ENCODE data around the gene SEMA7A.

The SEMA7A gene

DNA sequence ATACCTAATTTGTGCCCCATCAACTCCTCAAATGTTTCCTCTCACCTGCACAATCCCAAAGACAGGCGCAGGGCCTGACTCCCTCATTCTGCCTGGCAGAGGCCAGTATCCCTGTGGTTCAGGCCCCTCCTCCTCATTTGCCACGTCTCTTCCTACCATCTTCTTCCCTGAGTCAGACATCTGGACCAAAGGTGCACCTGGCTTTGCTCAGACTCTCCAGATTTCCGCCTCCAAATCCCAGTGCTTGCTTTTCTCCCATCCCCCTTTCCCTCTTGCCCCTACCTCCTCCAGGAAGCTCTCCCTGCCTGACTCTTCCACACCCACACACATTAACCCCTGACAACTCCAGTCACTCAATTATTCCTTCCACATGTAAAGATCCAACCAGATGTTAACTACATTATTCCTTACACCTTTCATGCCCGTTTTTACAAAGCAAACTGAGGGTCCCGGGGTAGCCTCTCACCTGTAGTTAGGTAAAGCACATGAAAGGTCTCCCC is 19.6 kb downstream of the SEMA7A start:
- H4K20me1 ChIP-seq (ENCODE audit: control insufficient read depth, insufficient read depth, low read depth, low read length): peaks cover 25% of the 10 kb centered on the region
- H3K4me1 ChIP-seq (ENCODE audit: control insufficient read depth, low read length): no peaks in the 10 kb centered on the region
- H3K36me3 ChIP-seq (ENCODE audit: control insufficient read depth, low read length): no peaks in the 10 kb centered on the region
- H3K9me3 ChIP-seq (ENCODE audit: control insufficient read depth, insufficient read depth, low read length): no peaks in the 10 kb centered on the region
- H3K4me3 ChIP-seq (ENCODE audit: low read length): no peak overlapping the region
- peaks cover 91% of the 10 kb centered on the region for H3K27me3 ChIP-seq (ENCODE audit: control insufficient read depth, low read length)
- H3K27ac ChIP-seq (ENCODE audit: low read depth, low read length): no peak overlapping the region
- no peaks in the 10 kb centered on the region for H3F3A ChIP-seq (ENCODE audit: control insufficient read depth, insufficient read depth)
- H3K4me2 ChIP-seq (ENCODE audit: low read length): no peak overlapping the region
- no peaks in the 10 kb centered on the region for H3K9me2 ChIP-seq (replicated peaks; ENCODE audit: control insufficient read depth, low read length)
- TF ChIP-seq, protein P1, sequence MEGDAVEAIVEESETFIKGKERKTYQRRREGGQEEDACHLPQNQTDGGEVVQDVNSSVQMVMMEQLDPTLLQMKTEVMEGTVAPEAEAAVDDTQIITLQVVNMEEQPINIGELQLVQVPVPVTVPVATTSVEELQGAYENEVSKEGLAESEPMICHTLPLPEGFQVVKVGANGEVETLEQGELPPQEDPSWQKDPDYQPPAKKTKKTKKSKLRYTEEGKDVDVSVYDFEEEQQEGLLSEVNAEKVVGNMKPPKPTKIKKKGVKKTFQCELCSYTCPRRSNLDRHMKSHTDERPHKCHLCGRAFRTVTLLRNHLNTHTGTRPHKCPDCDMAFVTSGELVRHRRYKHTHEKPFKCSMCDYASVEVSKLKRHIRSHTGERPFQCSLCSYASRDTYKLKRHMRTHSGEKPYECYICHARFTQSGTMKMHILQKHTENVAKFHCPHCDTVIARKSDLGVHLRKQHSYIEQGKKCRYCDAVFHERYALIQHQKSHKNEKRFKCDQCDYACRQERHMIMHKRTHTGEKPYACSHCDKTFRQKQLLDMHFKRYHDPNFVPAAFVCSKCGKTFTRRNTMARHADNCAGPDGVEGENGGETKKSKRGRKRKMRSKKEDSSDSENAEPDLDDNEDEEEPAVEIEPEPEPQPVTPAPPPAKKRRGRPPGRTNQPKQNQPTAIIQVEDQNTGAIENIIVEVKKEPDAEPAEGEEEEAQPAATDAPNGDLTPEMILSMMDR (IDR thresholded peaks at IDR 0.05; ENCODE audit: low read depth, low read length, poor library complexity, severe bottlenecking): no peak
- TF ChIP-seq EZH2phosphoT487 (IDR thresholded peaks at IDR 0.05; ENCODE audit: borderline replicate concordance, low read length): no peak
- H3K79me2 ChIP-seq (ENCODE audit: control insufficient read depth, low read length): no peaks in the 10 kb centered on the region

- no peak for TF ChIP-seq EZH2phosphoT487 (IDR thresholded peaks at IDR 0.05; ENCODE audit: borderline replicate concordance, low read length)
- TF ChIP-seq, protein P1 (IDR thresholded peaks at IDR 0.05; ENCODE audit: low read depth, low read length, poor library complexity, severe bottlenecking): no peak
- Histone ChIP-seq H3K36me3 (ENCODE audit: control insufficient read depth, low read length) (no peaks in the 10 kb centered on the region), H3F3A (ENCODE audit: control insufficient read depth, insufficient read depth) (no peaks in the 10 kb centered on the region), H3K4me2 (ENCODE audit: low read length) (no peak overlapping the region), H3K79me2 (ENCODE audit: control insufficient read depth, low read length) (no peaks in the 10 kb centered on the region), H4K20me1 (ENCODE audit: control insufficient read depth, insufficient read depth, low read depth, low read length) (peaks cover 22% of the 10 kb centered on the region), H3K9me3 (ENCODE audit: control insufficient read depth, insufficient read depth, low read length) (no peaks in the 10 kb centered on the region), H3K27ac (ENCODE audit: low read depth, low read length) (no peak overlapping the region), H3K4me1 (ENCODE audit: control insufficient read depth, low read length) (no peaks in the 10 kb centered on the region), H3K4me3 (ENCODE audit: low read length) (no peak overlapping the region), H3K9me2 (replicated peaks; ENCODE audit: control insufficient read depth, low read length) (no peaks in the 10 kb centered on the region), H3K27me3 (ENCODE audit: control insufficient read depth, low read length) (peaks cover 91% of the 10 kb centered on the region)
Measured at GRCh38 chr15:74413350-74414080, 20.2 kb downstream of the SEMA7A start.

- peaks cover 91% of the 10 kb centered on the region for H3K27me3 ChIP-seq (ENCODE audit: control insufficient read depth, low read length)
- H3K9me3 ChIP-seq (ENCODE audit: control insufficient read depth, insufficient read depth, low read length): no peaks in the 10 kb centered on the region
- H3K4me2 ChIP-seq (ENCODE audit: low read length): no peak overlapping the region
- H4K20me1 ChIP-seq (ENCODE audit: control insufficient read depth, insufficient read depth, low read depth, low read length): peaks cover 20% of the 10 kb centered on the region; the same call in 1 of the 2 replicates
- H3K27ac ChIP-seq (ENCODE audit: low read depth, low read length): no peak overlapping the region
- no peak overlapping the region for H3K4me3 ChIP-seq (ENCODE audit: low read length)
- H3K4me1 ChIP-seq (ENCODE audit: control insufficient read depth, low read length): no peaks in the 10 kb centered on the region
- no peaks in the 10 kb centered on the region for H3K9me2 ChIP-seq (replicated peaks; ENCODE audit: control insufficient read depth, low read length)
- no peaks in the 10 kb centered on the region for H3K36me3 ChIP-seq (ENCODE audit: control insufficient read depth, low read length)
- H3K79me2 ChIP-seq (ENCODE audit: control insufficient read depth, low read length): no peaks in the 10 kb centered on the region
- TF ChIP-seq EZH2phosphoT487 (IDR thresholded peaks at IDR 0.05; ENCODE audit: borderline replicate concordance, low read length): no peak
- TF ChIP-seq, protein P1 (IDR thresholded peaks at IDR 0.05; ENCODE audit: low read depth, low read length, poor library complexity, severe bottlenecking): no peak
- no peaks in the 10 kb centered on the region for H3F3A ChIP-seq (ENCODE audit: control insufficient read depth, insufficient read depth)
Measured at GRCh38 chr15:74412159-74412558, 21.6 kb downstream of the SEMA7A start.
